Prostate gland (tissue), 2 donors: ENCODE results near the gene RTTN. TPM values are rescaled to one million over a fixed set of nuclear protein-coding genes. Genes with fewer than 3 reads are reported as not detected.

Source experiments
- DNase-seq: peaks from one replicate; pipeline ENCODE4 v3.0.0-alpha.2; 2019; ENCODE audit warnings: low spot score
- H3K27ac ChIP-seq, 2 donors: fragments of 200-600 bp; sonication (generic); 2 replicates each; pipeline ENCODE4 v1.5.1; 2017 to 2019
- H3K27me3 ChIP-seq: fragments of 200-600 bp; sonication (generic); replicated peaks from 2 replicates; pipeline ENCODE4 v1.5.1; 2019; ENCODE audit not compliant: insufficient read depth
- H3K36me3 ChIP-seq, 2 donors: fragments of 200-600 bp; sonication (generic); 1 replicate in 1 of 2; 2 replicates in 1 of 2; pipeline versions ENCODE4 v1.5.1 to v1.8.1; 2017 to 2019
- H3K4me1 ChIP-seq: fragments of 200-600 bp; sonication (generic); replicated peaks from 2 replicates; pipeline ENCODE4 v1.5.1; 2019
- H3K4me3 ChIP-seq, 2 donors: fragments of 200-600 bp; sonication (generic); 2 replicates each; pipeline ENCODE4 v1.5.1; 2017 to 2019
- H3K9me3 ChIP-seq: fragments of 200-600 bp; sonication (generic); 2 replicates; pipeline ENCODE4 v1.5.1; 2017
- CTCF ChIP-seq, 4 experiments: fragments of 200-600 bp in 2 of 4; fragments of 450-650 bp in 2 of 4; sonication (generic) in 2 of 4; IDR thresholded peaks; 1 replicate in 3 of 4; 2 replicates in 1 of 4; pipeline ENCODE4 v1.5.1; 2016 to 2019; ENCODE audit warnings: antibody characterized with exemption in 4 of 4, mild to moderate bottlenecking in 2 of 4, moderate library complexity in 2 of 4
- POLR2A ChIP-seq: fragments of 450-650 bp; IDR thresholded peaks from one replicate; pipeline ENCODE4 v1.6.1; 2016; ENCODE audit warnings: antibody characterized with exemption, mild to moderate bottlenecking
- POLR2AphosphoS5 ChIP-seq: sonication (generic); formaldehyde crosslinking; IDR thresholded peaks from one replicate; pipeline ENCODE4 v1.6.1; 2017; ENCODE audit warnings: antibody characterized with exemption
- WGBS: methylation state at CpG from one replicate; pipeline ENCODE4 v1.1.5; 2018; 5-methylcytosine and 5-hydroxymethylcytosine counted together
- intact Hi-C: fragments of 100-400 bp; cut with DNase I; formaldehyde crosslinking; loops from one replicate; pipeline ENCODE4 v1.14.2; 2022
- total RNA-seq, 2 donors: library from RNA; depleted of rRNA; stranded (reverse); fragments of >200 nt; gene quantifications; one replicate each; pipeline ENCODE4 v1.1.0, GENCODE V29; 2016

RTTN gene
- total RNA-seq, 2 donors from 2014 or later, result 8.4 to 21.5 TPM

DNA sequence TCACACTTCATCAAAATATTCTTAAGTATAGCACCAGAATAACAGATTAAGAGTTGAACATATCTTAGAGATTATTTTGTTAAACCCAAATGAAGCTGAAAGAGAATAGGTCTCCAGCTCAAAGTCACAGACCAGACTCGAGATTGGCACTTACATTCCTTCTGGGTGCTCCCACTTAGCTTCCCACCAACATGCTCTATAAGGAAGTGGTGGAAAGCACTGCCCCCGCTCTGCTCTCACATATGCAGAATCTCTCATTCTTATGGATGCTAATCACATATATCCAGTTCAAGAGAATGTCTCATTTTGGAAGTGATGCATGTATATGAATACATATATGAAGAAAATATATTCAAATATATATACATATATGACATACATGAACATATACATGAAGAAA lies 186.4 kb downstream of the RTTN start:
- TF ChIP-seq POLR2A, result no peak
- TF ChIP-seq POLR2AphosphoS5, result no peak
- TF ChIP-seq CTCF (IDR thresholded peaks at IDR 0.05), result no peak
- no peaks in the 10 kb centered on the region for H3K4me1 ChIP-seq
- no peaks in the 10 kb centered on the region for H3K27me3 ChIP-seq
- no peak for DNase-seq
- WGBS, result 87% methylated on average over 2 of the region's 2 CpGs
- no peaks in the 10 kb centered on the region for H3K36me3 ChIP-seq
- no peak overlapping the region for H3K4me3 ChIP-seq
- intact Hi-C loops, result no loop called here
- no peak overlapping the region for H3K27ac ChIP-seq
- no peaks in the 10 kb centered on the region for H3K9me3 ChIP-seq

- Histone ChIP-seq H3K4me1 (no peaks in the 10 kb centered on the region), H3K9me3 (no peaks in the 10 kb centered on the region), H3K27me3 (no peaks in the 10 kb centered on the region), H3K4me3 (no peak overlapping the region), H3K36me3 (no peaks in the 10 kb centered on the region), H3K27ac (no peak overlapping the region)
- no peak for DNase-seq
- 93% methylated on average over 7 of the region's 7 CpGs for WGBS
- no peak for TF ChIP-seq CTCF (IDR thresholded peaks at IDR 0.05)
- TF ChIP-seq POLR2AphosphoS5, result no peak
- no peak for TF ChIP-seq POLR2A
- intact Hi-C loops, result no loop called here
Measured at GRCh38 chr18:70015127-70015526, 190.4 kb downstream of the RTTN start.

GRCh38 chr18:70005580-70005979 lies 199.9 kb downstream of the RTTN start:
- no peaks in the 10 kb centered on the region for H3K9me3 ChIP-seq
- 58% methylated on average over 3 of the region's 3 CpGs for WGBS
- H3K27ac ChIP-seq, result no peak overlapping the region
- no peak overlapping the region for H3K4me3 ChIP-seq
- no peaks in the 10 kb centered on the region for H3K36me3 ChIP-seq
- intact Hi-C loops, result no loop called here
- TF ChIP-seq POLR2A (no peak), POLR2AphosphoS5 (no peak), CTCF (IDR thresholded peaks at IDR 0.05) (no peak)
- DNase-seq, result no peak
- no peaks in the 10 kb centered on the region for H3K4me1 ChIP-seq
- H3K27me3 ChIP-seq, result no peaks in the 10 kb centered on the region

GRCh38 chr18:70004696-70005095 lies 200.8 kb downstream of the RTTN start:
- Histone ChIP-seq H3K4me3 (no peak overlapping the region), H3K9me3 (no peaks in the 10 kb centered on the region), H3K27me3 (no peaks in the 10 kb centered on the region), H3K27ac (no peak overlapping the region), H3K4me1 (no peaks in the 10 kb centered on the region), H3K36me3 (no peaks in the 10 kb centered on the region)
- TF ChIP-seq CTCF (IDR thresholded peaks at IDR 0.05), result no peak
- no peak for TF ChIP-seq POLR2AphosphoS5
- intact Hi-C loops, result no loop called here
- 67% methylated on average over 4 of the region's 4 CpGs for WGBS
- DNase-seq, result no peak

- Histone ChIP-seq H3K9me3 (no peaks in the 10 kb centered on the region), H3K4me1 (no peaks in the 10 kb centered on the region), H3K36me3 (no peaks in the 10 kb centered on the region), H3K27ac (no peak overlapping the region), H3K27me3 (no peaks in the 10 kb centered on the region), H3K4me3 (no peak overlapping the region)
- TF ChIP-seq POLR2A (no peak), CTCF (IDR thresholded peaks at IDR 0.05) (no peak), POLR2AphosphoS5 (no peak)
- intact Hi-C loops, result no loop called here
- no peak for DNase-seq
- WGBS, result 72% methylated on average over 9 of the region's 9 CpGs
Measured at GRCh38 chr18:69999656-70000055, 205.8 kb downstream of the RTTN start.
